22Rv1 (cell line): ENCODE results near the gene MAPKAPK5.
"Not testable (repeated sequence)": the region's sequence is repeated elsewhere in the genome, so short reads cannot be mapped to it uniquely, and the experiment has no call there.

ENCODE experiments used
- ZFX ChIP-seq: fragments of 450-650 bp; IDR thresholded peaks from 2 replicates; pipeline ENCODE4 v1.6.1; 2017; ENCODE audit warnings: antibody characterized with exemption, borderline replicate concordance
- TF ChIP-seq, protein P1 (sequence below): fragments of 450-650 bp; IDR thresholded peaks from 2 replicates; pipeline ENCODE4 v1.5.1; 2017; ENCODE audit warnings: mild to moderate bottlenecking

GRCh38 chr12:111950961-111951676 lies 109.1 kb downstream of the MAPKAPK5 start:
- TF ChIP-seq, protein P1, sequence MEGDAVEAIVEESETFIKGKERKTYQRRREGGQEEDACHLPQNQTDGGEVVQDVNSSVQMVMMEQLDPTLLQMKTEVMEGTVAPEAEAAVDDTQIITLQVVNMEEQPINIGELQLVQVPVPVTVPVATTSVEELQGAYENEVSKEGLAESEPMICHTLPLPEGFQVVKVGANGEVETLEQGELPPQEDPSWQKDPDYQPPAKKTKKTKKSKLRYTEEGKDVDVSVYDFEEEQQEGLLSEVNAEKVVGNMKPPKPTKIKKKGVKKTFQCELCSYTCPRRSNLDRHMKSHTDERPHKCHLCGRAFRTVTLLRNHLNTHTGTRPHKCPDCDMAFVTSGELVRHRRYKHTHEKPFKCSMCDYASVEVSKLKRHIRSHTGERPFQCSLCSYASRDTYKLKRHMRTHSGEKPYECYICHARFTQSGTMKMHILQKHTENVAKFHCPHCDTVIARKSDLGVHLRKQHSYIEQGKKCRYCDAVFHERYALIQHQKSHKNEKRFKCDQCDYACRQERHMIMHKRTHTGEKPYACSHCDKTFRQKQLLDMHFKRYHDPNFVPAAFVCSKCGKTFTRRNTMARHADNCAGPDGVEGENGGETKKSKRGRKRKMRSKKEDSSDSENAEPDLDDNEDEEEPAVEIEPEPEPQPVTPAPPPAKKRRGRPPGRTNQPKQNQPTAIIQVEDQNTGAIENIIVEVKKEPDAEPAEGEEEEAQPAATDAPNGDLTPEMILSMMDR, result not testable (repeated sequence)
- not testable (repeated sequence) for TF ChIP-seq ZFX
